WTC11 (cell line): Measurements from ENCODE around the gene ITPR2. TPM values are rescaled to one million over a fixed set of nuclear protein-coding genes. Genes with fewer than 3 reads are reported as not detected.
"Not testable (repeated sequence)": the region's sequence is repeated elsewhere in the genome, so short reads cannot be mapped to it uniquely, and the experiment has no call there.

Experiments
- ATAC-seq: fragments of 200-7000 bp; cut with Tn5 transposase; 2 replicates; pipeline ENCODE4 v1.10.0; 2021; ENCODE audit warnings: mild to moderate bottlenecking, moderate library complexity
- CTCF ChIA-PET: fragments of 300-600 bp; sonication (Branson Sonifier 250); formaldehyde crosslinking; loops from one replicate; lab custom pipeline; 2021; ENCODE audit warnings: antibody characterized with exemption; lab: Charles Lee
- POLR2A ChIA-PET: fragments of 350-600 bp; sonication (Branson Sonifier 250); formaldehyde crosslinking; loops from one replicate; lab custom pipeline; 2021; ENCODE audit warnings: antibody characterized with exemption; lab: Charles Lee
- DNase-seq: peaks from one replicate; pipeline ENCODE4 v3.0.0; 2021; ENCODE audit warnings: low spot score
- H3K27ac Mint-ChIP-seq: 2 replicates; pipeline ENCODE4 v1.8.0; 2021; ENCODE audit warnings: mixed read lengths
- H3K27me3 Mint-ChIP-seq: 2 replicates; pipeline ENCODE4 v1.8.0; 2021; ENCODE audit warnings: low read depth, mild to moderate bottlenecking, moderate library complexity, mixed read lengths
- H3K36me3 Mint-ChIP-seq: 2 replicates; pipeline ENCODE4 v1.8.0; 2021; ENCODE audit warnings: mixed read lengths
- H3K4me1 Mint-ChIP-seq: 2 replicates; pipeline ENCODE4 v1.8.0; 2022; ENCODE audit warnings: mixed read lengths
- H3K4me3 Mint-ChIP-seq: 2 replicates; pipeline ENCODE4 v1.8.0; 2021; ENCODE audit warnings: mild to moderate bottlenecking, moderate library complexity, mixed read lengths
- H3K9me3 Mint-ChIP-seq: 2 replicates; pipeline ENCODE4 v1.8.0; 2021; ENCODE audit warnings: mixed read lengths
- ARID4B ChIP-seq: sonication (generic); formaldehyde crosslinking; IDR thresholded peaks from 2 replicates; pipeline ENCODE4 v1.8.0; 2023; ENCODE audit warnings: missing genetic modification reagents, mild to moderate bottlenecking, borderline replicate concordance
- ATF1 ChIP-seq: sonication (generic); formaldehyde crosslinking; IDR thresholded peaks from 2 replicates; pipeline ENCODE4 v1.8.1; 2023; ENCODE audit warnings: mild to moderate bottlenecking, moderate library complexity, missing genetic modification reagents
- ATF2 ChIP-seq: sonication (generic); formaldehyde crosslinking; IDR thresholded peaks from 2 replicates; pipeline ENCODE4 v1.8.1; 2022; ENCODE audit warnings: low read depth, missing genetic modification reagents, borderline replicate concordance
- ATF6 ChIP-seq: sonication (generic); formaldehyde crosslinking; IDR thresholded peaks from 2 replicates; pipeline ENCODE4 v1.8.1; 2023; ENCODE audit warnings: mild to moderate bottlenecking, missing genetic modification reagents
- E2F4 ChIP-seq: sonication (generic); formaldehyde crosslinking; IDR thresholded peaks from 2 replicates; pipeline ENCODE4 v1.8.1; 2022; ENCODE audit warnings: low read depth, mild to moderate bottlenecking, moderate library complexity, missing genetic modification reagents, borderline replicate concordance
- EMX1 ChIP-seq: fragments of 250-450 bp; sonication (Bioruptor Pico); IDR thresholded peaks from 2 replicates; pipeline ENCODE4 v1.8.0; 2021; ENCODE audit warnings: mild to moderate bottlenecking
- FOXJ3 ChIP-seq: sonication (generic); formaldehyde crosslinking; IDR thresholded peaks from 2 replicates; pipeline ENCODE4 v1.9.0; 2021; ENCODE audit warnings: missing genetic modification reagents, mild to moderate bottlenecking, borderline replicate concordance
- FOXP4 ChIP-seq: sonication (generic); formaldehyde crosslinking; IDR thresholded peaks from 2 replicates; pipeline ENCODE4 v1.8.0; 2022; ENCODE audit warnings: mild to moderate bottlenecking, missing genetic modification reagents
- MLX ChIP-seq: sonication (generic); formaldehyde crosslinking; IDR thresholded peaks from 2 replicates; pipeline ENCODE4 v1.8.1; 2023; ENCODE audit warnings: mild to moderate bottlenecking, missing genetic modification reagents, moderate library complexity
- NR3C1 ChIP-seq: sonication (generic); formaldehyde crosslinking; conservative IDR thresholded peaks from 2 replicates; pipeline ENCODE4 v1.8.1; 2023; ENCODE audit warnings: low read depth, mild to moderate bottlenecking, missing genetic modification reagents
- TP53 ChIP-seq: sonication (generic); formaldehyde crosslinking; IDR thresholded peaks from 2 replicates; pipeline ENCODE4 v1.8.1; 2023; ENCODE audit warnings: mild to moderate bottlenecking, missing genetic modification reagents
- USF1 ChIP-seq: sonication (generic); formaldehyde crosslinking; IDR thresholded peaks from 2 replicates; pipeline ENCODE4 v1.8.0; 2022; ENCODE audit warnings: mild to moderate bottlenecking, missing genetic modification reagents
- ZNF138 ChIP-seq: sonication (generic); formaldehyde crosslinking; conservative IDR thresholded peaks from 2 replicates; pipeline ENCODE4 v1.8.1; 2022; ENCODE audit warnings: mild to moderate bottlenecking, moderate library complexity, missing genetic modification reagents
- total RNA-seq: library from RNA; stranded (reverse); gene quantifications from 3 replicates; pipeline ENCODE4 v1.2.3, GENCODE V29; 2021

Gene ITPR2
- total RNA-seq, 1 experiment from 2014 or later, result 50.7 TPM

- TF ChIP-seq ATF6, result no peak
- no peak for TF ChIP-seq MLX (CRISPR knock-in tag)
- no peak for TF ChIP-seq USF1 (CRISPR knock-in tag)
- TF ChIP-seq TP53 (CRISPR knock-in tag), result no peak
- TF ChIP-seq ZNF138, result no peak
- TF ChIP-seq, all 79 proteins: peak for 0
These were observed 152.1 kb downstream of the ITPR2 start (continued) for GRCh38 chr12:26680727-26681455.

GRCh38 chr12:26678697-26679660 lies 154.0 kb downstream of the ITPR2 start:
- no peak for DNase-seq
- H3K27me3 Mint-ChIP-seq, result no peaks in the 10 kb centered on the region
- peaks cover 54% of the 10 kb centered on the region for H3K4me1 Mint-ChIP-seq
- H3K36me3 Mint-ChIP-seq, result peaks cover 33% of the 10 kb centered on the region
- TF ChIP-seq ZNF138, result no peak
- TF ChIP-seq FOXP4 (CRISPR knock-in tag), result peak; percentile 60; the same call in 1 of the 2 replicates
- peak overlapping the region; percentile 99 for H3K27ac Mint-ChIP-seq
- CTCF ChIA-PET, result interaction anchor here (0.7 to 1.1 kb wide), 6 partner anchors 23 to 360 kb away, joined by 3 to 4 read pairs (median 3); no protein-coding TSS in a partner anchor
- peaks cover 12% of the 10 kb centered on the region for H3K9me3 Mint-ChIP-seq
- ATAC-seq, result peak; percentile 85
- H3K4me3 Mint-ChIP-seq, result peak overlapping the region; percentile 43
- POLR2A ChIA-PET, result no interaction called here

- Mint-ChIP-seq H3K36me3 (peaks cover 44% of the 10 kb centered on the region), H3K9me3 (peaks cover 19% of the 10 kb centered on the region), H3K4me1 (peaks cover 27% of the 10 kb centered on the region)
- DNase-seq, ATAC-seq, H3K27me3 Mint-ChIP-seq, POLR2A ChIA-PET, H3K4me3 Mint-ChIP-seq, CTCF ChIA-PET, H3K27ac Mint-ChIP-seq: not testable (repeated sequence)
These were observed 161.5 kb downstream of the ITPR2 start for GRCh38 chr12:26671487-26671886.

GRCh38 chr12:26668847-26669246 lies 164.1 kb downstream of the ITPR2 start:
- Mint-ChIP-seq H3K27me3 (no peaks in the 10 kb centered on the region), H3K4me3 (no peak overlapping the region), H3K27ac (no peak overlapping the region), H3K36me3 (peaks cover 41% of the 10 kb centered on the region), H3K9me3 (peaks cover 19% of the 10 kb centered on the region), H3K4me1 (peaks cover 45% of the 10 kb centered on the region)
- no peak for ATAC-seq
- ChIA-PET POLR2A (no interaction called here), CTCF (no interaction called here)
- no peak for DNase-seq
- TF ChIP-seq ATF2 (CRISPR knock-in tag), result no peak
- no peak for TF ChIP-seq FOXJ3 (CRISPR knock-in tag)
- no peak for TF ChIP-seq ATF1 (CRISPR knock-in tag)
- TF ChIP-seq E2F4 (CRISPR knock-in tag), result no peak
- TF ChIP-seq ARID4B, result no peak
- TF ChIP-seq NR3C1 (CRISPR knock-in tag), result no peak
- TF ChIP-seq EMX1 (CRISPR knock-in tag), result no peak
